NB4 (cell line): Measurements from ENCODE around the gene ZIM2.

ENCODE experiments used
- TF ChIP-seq, protein P1 (sequence below): IDR thresholded peaks from one replicate; pipeline ENCODE4 v1.5.1; 2012; ENCODE audit warnings: low read depth, low read length
- TF ChIP-seq, protein P2 (sequence below): IDR thresholded peaks from 2 replicates; pipeline ENCODE4 v1.6.1; 2011; ENCODE audit warnings: low read depth, low read length

DNA sequence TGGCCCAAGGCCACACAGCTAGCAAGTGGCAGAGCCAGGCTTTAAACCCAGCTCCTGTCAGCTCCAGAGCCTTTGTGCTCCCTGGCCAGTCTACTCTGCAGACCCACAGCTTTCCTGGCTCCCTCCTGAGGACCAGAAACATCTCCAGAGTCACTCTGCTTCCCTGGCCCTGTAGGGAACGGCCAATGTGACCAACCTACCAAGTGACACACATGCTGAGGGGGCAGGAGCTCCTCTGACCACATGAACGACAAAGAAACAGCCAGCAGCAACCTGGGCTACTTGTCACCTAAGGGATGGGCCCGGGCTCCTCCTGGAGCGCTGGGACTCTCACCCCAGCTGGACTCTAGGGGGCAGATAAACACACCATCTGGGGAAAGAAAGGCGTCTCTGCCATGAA lies 19.3 kb downstream of the ZIM2 start:
- TF ChIP-seq, protein P1, sequence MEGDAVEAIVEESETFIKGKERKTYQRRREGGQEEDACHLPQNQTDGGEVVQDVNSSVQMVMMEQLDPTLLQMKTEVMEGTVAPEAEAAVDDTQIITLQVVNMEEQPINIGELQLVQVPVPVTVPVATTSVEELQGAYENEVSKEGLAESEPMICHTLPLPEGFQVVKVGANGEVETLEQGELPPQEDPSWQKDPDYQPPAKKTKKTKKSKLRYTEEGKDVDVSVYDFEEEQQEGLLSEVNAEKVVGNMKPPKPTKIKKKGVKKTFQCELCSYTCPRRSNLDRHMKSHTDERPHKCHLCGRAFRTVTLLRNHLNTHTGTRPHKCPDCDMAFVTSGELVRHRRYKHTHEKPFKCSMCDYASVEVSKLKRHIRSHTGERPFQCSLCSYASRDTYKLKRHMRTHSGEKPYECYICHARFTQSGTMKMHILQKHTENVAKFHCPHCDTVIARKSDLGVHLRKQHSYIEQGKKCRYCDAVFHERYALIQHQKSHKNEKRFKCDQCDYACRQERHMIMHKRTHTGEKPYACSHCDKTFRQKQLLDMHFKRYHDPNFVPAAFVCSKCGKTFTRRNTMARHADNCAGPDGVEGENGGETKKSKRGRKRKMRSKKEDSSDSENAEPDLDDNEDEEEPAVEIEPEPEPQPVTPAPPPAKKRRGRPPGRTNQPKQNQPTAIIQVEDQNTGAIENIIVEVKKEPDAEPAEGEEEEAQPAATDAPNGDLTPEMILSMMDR, result no peak
- TF ChIP-seq, protein P2, sequence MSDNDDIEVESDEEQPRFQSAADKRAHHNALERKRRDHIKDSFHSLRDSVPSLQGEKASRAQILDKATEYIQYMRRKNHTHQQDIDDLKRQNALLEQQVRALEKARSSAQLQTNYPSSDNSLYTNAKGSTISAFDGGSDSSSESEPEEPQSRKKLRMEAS, result no peak
